HG03342 (cell line): Measurements from ENCODE around the gene EXOSC7.

ENCODE experiments used
- ATAC-seq: cut with Tn5 transposase; IDR thresholded peaks from one replicate; pipeline ENCODE4 v1.9.1; 2021; ENCODE audit warnings: mild to moderate bottlenecking, moderate library complexity; ENCODE audit not compliant: unreplicated experiment

EXOSC7 gene

DNA sequence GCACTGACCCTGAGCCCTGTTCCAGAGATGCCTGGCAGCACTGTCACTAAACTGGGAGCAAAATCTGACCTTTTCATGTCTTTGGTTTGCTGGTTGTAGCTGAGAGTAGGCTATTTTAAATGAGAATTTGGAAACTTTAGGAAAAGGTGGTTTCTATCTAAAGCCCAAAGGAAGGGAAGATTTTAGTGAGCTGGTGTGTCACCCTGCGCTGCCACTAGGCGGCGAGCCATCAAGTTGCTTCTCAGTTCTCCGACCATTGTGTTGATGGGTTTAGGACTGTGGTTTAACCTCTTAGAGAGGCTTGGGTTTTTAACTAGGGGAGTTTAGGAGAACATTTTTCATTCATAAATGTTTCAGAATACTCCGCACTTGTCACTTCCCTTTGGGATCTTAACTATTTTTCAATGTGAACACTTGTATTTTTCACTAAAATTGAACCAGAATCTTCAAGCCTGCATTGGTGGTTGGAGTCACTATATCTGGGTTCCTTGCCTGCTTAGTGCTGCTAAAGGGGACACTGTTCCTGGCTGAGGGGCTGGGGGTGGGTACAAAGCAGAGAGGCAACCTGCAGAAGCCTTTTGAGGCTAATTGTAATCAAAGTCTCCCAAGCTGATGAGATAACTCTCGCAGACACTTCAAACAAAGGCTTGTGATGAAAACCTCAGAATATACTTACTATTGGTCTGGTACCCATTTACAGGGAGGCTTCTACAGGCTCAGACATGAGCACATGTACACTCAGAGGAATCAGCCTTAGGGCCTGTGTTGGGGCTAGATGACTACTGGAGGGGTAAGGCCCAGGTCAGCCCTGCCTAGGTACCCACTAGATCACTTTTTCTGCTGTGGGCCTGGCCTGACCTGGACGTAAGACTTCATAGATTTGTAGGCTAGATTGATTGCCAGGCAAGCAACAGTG, 16.8 kb downstream of the EXOSC7 start:
- no peak for ATAC-seq

DNA sequence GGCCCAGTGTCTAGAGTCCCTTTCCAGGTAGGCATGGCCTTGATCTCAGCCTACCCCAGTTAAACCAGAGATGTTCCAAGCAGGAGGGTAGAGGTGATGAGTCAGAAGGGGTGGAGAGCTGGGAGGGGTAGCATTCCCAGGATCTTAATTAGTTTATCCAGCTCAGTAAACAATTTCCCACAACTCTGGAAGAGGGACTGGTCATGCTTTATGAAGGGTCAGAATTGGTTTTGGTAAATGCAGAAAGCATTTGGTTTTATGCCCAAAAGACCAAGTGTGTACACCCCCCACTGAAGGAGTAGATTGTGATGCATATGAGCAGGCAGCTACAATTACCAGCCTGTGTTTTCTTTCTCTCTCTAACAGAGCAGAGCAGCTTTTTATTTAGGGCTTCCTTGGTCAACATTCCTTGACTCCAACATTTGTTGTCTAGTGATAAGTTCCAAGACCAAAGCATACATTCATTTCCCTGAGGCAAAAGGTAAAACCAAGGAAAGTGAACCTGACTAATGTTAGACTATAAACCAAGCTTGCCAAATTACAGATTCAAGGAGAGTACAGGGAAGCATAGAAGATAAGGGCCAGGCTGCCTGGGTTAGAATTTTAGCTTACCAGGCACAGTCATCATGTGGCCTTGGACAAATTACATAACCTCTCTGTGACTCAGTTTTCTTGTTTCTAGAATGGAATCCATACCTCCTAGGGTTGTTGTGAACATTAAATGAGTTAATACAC, 17.6 kb downstream of the EXOSC7 start:
- no peak for ATAC-seq

DNA sequence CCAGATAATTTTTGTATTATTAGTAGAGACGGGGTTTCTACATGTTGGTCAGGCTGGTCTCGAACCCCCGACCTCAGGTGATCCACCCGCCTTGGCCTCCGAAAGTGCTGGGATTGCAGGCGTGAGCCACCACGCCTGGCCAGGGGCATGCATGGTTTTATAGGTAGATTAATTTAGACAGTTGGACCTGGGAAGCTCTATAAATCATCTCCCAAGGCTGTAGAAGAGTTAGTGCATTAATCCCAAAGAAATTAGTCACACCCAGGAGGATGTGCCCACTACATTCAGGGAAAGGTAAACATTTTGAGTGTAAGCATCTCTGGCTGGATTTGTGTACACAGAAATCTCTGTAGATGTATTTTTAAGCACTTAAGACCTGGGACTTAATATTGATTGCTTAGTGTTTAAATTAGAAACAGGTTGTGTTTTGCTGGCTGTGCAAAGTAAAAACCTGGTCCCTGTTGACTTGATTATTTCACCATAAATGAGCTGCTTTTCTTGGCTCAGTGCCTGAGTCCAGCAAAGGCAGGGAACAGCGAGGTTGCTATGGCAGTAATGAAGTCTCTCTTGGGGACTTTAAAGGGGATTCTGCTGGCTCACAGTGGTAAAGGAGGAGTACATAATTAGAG, 19.2 kb downstream of the EXOSC7 start:
- no peak for ATAC-seq

DNA sequence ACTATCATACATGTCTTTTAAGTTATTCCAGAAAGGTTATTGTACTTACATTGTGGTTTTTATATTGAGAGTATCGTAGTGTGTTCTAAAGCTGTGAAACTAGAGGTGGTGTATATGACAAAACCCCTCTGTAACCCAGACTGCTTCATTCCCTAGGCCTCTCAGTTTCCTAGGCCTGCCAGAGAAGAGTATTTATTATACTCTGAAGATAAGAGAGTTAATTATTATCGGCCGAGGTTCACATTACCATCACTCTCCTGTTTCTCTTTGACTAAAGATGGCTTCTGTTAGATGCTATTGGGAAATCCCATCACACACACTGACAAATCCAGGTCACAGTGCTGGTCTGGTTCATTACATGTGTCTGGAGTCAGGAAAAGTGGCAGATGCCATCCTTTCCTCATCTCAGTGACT, 20.5 kb downstream of the EXOSC7 start:
- ATAC-seq: no peak

DNA sequence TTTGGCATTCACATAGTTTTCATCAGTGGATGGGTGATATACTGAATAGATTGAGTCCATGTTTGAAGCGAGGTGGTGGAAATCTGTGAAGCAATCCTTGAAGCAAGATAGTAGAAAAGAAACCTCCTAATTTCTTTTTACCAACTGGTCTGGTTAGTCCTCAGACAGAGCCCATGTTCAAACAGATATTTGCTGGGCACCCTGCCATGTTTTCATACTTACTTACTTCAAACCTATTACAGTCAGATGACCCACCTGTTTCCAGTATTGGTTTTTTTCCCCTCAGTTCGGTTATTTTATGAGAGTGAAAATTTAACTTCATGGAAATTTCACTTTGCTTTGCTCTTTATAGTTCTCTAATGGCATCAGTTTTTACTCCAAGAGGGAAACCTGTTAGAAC, 23.7 kb downstream of the EXOSC7 start:
- ATAC-seq: no peak

DNA sequence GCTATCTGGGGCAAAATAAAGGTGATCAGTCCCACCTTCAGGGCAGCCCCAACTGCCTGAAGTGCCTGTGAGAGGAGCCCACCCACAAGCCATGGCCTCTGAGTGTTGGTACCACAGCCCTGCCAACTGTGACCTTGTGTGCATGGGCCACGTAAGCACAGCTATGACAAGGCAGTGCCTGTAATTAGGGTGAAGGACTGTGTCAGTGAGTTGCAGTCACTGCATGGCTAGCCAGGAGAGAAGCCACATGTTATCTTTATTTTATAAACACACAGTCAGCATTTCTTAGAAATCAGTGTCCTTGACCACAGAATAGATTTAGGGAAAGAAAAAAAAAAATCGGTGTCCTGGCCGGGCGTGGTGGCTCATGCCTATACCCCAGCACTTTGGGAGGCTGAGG, 24.8 kb downstream of the EXOSC7 start:
- no peak for ATAC-seq

DNA sequence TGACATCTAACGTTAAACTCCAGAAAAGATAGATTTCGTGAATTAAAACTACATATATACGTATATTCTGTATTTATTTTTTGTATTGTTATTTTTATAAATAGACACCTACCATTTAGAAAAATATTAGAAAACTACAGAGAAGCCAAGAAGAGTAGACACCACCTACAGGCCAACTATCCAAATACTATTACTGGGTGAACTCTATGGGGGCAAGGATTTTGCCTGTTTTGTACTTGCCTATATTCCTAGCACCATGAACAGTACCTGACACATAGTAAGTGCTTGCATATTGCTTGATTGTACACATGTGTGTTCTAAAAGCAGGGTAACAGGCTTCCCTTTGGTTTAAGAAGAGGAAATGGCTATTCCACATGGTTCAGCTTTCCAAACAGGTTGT, 25.7 kb downstream of the EXOSC7 start:
- no peak for ATAC-seq

DNA sequence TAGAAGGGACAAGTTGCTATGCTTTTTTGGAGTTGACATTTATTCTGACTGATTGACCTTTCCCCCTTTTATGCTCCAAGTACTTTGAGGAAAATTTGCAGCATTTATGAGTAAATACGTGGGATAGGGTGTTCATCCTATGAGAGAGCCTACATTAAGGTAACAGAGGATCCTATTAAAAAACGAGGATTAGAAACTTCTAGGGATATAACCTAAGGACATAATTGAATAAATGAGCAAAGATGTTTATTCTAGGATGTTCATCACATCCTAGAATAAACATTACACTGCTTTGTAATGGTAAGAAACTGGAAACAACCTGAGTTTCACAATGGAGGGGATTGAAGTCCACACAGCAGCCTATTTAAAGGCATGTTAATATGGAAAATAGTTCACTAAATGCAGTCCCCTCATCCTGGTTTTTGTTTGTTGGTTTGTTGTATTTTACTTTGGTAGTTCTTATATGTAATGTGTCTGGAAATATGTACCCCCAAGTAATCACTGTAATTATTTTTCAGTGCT, 26.2 kb downstream of the EXOSC7 start:
- ATAC-seq: no peak

DNA sequence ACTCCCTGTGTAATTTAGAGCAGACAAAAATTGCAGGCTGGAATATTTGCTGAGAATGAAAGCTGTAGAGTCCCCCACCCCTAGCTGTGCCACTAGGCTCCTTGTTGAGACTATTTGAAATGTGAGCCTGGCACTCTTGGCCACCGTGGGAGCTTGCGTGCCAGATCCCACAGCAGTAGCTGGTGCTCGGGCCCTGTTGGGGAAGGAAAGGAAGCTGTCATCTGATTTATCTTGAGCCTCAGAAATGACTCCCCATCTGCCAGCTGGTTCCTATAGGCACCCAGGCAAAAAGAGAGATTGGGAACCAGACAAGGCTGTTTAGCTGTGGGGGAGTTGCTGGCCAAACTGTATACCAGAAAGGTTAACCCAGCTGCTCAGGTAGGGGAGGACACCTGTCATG, 26.7 kb downstream of the EXOSC7 start:
- ATAC-seq: no peak

DNA sequence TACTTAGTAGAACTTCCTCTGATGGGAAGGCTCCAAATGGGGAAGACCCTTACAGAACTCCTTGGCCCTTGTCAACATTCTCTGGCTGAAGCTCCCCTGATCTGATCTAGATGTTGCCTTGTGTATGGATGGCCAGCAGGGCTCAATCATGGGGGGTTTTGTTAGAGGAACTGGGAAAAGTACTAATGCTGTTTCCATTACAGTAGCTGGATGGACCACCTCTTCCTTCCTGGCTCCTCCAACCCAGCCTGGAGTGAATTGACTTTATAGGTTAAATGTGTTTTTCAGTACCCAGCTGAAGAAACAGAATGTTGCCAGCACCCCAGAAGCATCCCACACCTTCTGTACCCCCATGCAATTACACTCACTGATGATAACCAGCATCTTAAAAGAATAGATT, 27.4 kb downstream of the EXOSC7 start:
- no peak for ATAC-seq

DNA sequence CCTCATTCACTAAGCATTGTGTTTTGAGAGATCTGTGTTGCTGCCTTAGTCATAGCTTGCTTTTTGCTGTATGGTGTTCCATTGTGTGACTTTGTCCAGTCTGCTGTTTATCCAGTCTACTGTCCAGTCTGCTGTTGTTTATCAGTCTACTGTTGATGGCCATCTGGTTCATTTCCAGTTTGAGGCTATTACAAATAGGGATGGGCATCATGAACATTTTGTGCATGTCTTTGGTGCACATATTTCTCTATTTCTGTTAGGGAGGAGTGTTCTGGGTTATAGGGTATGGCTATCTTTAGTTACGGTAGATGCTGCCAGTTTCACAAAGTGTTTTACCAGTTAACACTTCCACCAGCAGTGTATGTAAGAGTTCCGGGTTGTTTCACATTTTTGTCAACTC, 27.8 kb downstream of the EXOSC7 start:
- ATAC-seq: no peak

DNA sequence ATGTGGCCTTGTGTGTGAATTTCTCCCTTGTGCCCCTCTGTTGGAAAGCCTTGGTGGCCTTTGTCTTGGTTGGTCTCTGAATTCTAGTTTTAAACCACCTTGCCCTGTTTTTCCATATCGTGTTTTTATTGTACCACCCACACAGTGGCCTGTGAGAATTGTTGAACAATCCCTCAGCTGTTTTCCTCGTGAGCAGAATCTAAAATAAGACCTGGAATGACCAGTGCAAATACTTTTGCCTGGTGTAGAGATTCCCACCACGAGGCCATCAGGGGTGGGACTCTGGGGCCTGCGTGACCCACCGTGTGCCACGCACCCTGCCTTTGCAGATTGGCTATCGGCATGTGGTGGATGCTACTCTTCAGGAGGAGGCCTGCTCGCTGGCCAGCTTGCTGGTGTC, 31.0 kb downstream of the EXOSC7 start:
- ATAC-seq: no peak

DNA sequence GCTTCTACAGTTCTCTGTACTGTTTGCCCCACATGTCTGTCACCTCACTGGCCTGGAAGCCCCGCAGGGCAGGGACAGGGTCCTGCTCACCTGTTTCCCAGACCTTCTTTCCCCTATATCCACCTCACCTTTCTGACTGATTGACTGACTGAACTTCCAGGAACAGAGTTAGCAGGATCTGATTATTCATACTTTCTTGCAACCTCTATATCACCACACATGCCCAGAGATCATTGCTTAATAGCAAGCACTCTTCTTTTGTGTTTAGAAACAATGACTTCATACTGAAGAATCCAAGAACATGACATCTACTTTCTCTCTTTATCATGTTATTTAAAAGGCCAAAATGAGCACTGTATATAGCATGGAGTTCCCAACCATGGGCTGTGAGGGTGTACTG, 32.1 kb downstream of the EXOSC7 start:
- no peak for ATAC-seq

DNA sequence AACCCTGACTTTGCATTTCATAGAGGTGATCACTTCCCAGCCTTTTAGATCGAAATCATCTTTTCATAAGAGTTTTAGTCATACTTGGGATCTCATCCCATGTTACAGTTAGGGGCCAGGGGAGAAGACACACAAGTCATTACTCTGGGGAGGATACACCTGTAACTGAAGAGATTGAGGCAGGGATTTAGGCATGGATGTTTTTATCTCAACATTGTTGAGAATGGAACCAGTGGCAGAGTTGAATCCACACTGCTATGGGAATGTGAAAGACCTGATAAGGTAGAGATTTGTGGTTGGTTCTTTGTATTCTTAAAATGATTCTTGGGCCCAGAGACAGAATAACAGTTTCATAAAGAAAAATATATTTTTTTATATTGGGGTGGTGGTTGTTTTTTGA, 33.8 kb downstream of the EXOSC7 start:
- ATAC-seq: no peak

DNA sequence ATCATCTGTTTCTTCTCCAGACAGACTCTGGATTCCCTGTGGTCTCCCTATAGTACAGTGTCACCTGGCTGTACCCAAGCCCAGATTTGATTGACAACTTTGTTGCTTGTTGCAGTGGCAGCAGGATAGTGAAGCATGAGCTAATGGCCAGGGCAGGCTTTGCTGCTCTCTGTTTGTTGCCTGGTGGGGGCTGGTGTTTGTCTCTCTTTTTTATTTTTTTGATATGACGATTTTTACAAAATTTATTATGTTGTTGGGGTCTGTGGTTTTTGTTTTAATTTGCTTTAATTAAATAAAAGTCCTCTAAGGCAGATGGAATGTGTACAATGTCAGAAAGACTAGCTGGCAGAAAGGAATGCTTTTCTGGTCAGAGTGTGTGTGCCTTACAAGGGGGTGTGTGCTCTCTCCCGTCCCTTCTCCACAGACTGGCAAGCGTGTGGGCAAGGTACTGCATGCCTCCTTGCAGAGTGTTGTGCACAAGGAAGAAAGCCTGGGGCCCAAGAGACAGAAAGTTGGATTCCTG, 34.8 kb downstream of the EXOSC7 start:
- no peak for ATAC-seq

DNA sequence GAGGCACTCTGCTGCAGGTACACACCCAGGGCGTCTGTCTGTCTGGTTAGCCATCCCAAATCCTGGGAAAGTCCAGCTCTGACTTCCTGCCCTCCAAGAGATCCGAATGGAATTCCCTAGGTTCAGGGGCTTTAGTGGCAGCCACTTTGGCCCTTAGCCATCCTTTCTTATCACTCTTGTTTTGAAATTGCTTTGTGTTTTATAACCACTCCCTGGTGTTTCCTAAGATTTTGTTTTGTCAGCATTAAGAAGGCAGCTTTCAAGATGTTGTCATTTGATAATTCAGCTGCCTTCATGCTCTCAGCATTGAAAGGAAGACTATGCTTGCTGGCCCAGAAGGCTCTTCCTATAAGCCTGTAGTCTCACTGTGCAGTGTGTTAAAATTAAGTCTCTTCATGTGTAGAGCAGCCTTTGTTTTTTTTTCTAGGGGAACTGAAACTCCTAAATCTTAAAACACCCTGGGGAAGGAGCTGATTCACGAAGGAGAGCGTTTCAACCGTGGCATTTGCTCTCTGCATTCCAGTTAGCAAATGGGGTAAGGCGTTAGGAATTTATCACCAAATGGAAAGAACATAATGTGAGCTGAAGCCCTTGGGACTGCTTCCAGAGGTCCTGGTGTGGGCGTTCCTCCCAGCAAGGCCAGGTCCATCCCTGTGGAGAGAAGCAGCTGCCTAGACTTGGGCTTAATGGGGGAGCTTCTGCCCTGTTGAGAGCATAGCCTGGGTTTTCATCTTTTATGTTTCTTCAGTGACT, 35.9 kb downstream of the EXOSC7 start:
- no peak for ATAC-seq

DNA sequence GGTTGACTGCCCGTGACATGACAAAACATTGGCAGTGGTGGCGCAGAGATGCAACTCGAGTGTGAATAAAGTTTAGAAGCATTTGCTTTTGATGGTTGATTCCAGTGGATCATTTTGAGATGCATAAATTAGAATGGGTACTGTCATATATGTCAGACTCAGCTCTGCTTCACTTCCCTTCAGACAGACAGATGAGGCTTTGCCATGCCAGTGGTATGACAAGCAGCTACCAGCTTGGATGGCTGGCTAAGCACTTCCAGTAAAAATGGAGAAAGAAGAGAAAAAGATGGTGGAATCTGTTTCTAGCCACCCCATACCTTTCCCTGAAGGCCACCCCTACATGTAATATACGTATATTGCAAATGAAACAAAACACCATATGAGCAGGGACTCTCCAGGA, 36.5 kb downstream of the EXOSC7 start:
- no peak for ATAC-seq

DNA sequence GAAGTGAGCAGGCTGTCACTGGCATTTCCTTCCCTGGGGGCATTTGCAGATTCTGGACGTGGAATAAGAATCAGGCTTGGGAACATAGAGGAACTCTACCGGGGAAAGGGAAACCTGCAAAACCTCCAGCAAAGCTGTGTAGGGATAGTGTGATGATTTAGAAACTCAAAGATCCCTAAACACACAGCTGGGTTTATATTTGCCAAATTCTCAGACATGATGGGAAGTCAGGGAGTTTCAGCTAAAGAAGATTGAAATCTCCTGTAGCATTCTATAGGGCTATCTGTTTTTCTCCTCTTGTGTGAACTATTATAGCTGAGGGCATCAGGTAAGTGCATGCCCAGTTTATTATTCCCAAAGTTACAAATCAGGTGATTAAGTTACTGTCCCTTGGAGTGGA, 40.9 kb downstream of the EXOSC7 start:
- ATAC-seq: no peak

DNA sequence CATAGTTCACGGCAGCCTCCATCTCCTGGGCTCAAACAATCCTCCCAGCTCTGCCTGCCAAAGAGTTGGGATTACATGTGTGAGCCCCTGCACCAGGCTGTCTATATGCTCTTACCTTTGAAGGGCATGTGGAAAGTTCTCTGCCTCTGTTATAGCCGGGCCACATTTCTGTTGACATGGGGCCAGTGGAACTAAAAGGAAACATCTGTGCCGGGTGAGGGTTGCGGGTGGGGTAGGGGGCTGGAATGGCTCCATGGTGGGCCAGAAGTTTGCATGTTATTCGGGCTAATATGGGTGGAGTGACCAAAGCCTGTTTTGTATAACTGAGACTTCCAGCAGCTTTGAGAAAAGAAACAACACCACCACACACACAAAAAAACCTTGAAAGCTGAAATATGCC, 41.8 kb downstream of the EXOSC7 start:
- no peak for ATAC-seq

DNA sequence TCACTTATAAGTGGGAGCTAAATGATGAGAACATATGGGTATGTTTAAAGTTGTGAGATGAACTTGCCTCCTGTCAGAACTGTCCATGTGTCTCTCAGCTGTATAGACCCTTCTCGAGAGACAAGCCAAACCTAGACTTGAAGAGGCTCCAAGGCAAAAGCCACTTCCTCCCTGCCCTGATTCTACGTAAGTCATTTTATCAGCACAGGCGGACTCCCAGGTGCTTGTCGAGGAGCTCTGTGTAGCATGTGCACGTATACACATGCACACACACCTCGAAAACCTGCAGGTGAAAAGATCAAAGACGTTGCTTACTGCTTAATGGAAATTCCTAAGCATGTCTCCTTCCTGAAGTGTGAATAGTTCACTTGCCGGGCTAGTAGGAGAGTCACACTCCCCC, 44.5 kb downstream of the EXOSC7 start:
- no peak for ATAC-seq
